GM19193 (cell line): ENCODE measurements around the gene CALR3.

Experiments
- POLR2A ChIP-seq: IDR thresholded peaks from 4 replicates; pipeline ENCODE4 v1.6.1; 2011; ENCODE audit not compliant: insufficient read depth, insufficient read length; ENCODE audit errors: extremely low read depth

Gene CALR3

GRCh38 chr19:16495982-16496612 is at the start of gene CALR3, which contains the start of gene C19orf44:
Gene CALR3, minus strand, starts transcription at chr19:16496167. Its CDS starts 38 bp downstream, at chr19:16496129.
Gene C19orf44, plus strand, starts transcription at chr19:16496394. Its CDS starts 4,399 bp downstream, at chr19:16500793.
- TF ChIP-seq POLR2A, result peak; percentile 85

DNA sequence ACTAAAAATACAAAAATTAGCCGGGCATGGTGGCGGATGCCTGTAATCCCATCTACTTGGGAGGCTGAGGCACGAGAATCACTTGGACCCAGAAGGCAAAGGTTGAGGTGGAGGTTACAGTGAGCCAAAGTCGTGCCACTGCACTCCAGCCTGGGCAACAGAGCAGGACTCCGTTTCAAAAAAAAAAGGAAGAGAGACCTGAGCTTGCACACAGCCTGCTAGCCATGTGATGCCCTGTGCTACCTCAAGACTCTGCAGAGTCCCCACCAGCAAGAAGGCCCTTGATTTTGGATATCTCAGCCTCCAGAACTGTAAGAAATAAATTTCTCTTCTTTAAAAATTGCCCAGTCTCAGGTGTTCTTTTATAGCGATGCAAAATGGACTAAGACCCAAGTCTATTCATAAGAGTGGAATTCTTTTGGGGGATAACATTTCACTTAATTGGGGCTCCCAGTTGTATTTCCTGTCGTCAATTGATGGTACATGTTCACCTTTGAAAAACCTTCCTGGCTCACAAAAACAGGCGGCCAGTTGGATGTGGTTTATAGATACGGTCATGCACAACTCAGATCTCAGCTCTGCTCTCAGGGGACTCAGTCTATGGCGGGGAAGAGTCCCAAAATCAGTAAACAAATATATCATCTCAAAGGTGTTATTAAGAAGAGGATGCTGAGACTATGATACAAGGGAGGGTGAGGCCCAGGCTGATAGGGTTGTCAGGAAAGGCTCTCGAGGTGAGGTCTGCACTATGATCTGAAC is 48.7 kb upstream of the CALR3 start:
- TF ChIP-seq POLR2A, result no peak

DNA sequence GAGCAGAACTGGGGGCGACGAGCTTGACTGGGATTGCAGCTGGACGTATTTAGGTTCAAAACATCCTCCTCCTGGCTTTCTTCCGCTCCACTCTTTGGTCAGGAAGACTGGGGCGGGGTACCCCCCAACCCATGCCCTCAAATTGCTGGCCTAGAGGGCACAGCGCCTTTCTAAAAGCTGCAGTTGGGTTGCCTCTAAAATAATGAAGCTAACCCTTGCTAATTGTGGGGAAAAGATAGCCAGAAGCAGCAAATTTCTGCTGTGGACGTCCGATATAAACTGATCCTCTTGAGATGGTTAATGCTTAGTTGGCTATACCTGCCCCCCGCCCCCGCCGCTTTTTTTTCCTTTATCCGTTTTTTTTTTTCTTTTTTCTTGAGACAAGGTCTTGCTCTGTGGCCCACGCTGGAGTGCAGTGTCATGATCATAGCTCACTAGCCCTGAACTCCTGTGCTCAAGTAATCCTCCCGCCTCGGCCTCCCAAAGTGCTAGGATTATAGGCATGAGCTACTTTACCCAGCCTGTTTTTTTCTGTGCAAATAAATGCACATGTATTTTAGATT is 47.0 kb upstream of the CALR3 start:
- no peak for TF ChIP-seq POLR2A

DNA sequence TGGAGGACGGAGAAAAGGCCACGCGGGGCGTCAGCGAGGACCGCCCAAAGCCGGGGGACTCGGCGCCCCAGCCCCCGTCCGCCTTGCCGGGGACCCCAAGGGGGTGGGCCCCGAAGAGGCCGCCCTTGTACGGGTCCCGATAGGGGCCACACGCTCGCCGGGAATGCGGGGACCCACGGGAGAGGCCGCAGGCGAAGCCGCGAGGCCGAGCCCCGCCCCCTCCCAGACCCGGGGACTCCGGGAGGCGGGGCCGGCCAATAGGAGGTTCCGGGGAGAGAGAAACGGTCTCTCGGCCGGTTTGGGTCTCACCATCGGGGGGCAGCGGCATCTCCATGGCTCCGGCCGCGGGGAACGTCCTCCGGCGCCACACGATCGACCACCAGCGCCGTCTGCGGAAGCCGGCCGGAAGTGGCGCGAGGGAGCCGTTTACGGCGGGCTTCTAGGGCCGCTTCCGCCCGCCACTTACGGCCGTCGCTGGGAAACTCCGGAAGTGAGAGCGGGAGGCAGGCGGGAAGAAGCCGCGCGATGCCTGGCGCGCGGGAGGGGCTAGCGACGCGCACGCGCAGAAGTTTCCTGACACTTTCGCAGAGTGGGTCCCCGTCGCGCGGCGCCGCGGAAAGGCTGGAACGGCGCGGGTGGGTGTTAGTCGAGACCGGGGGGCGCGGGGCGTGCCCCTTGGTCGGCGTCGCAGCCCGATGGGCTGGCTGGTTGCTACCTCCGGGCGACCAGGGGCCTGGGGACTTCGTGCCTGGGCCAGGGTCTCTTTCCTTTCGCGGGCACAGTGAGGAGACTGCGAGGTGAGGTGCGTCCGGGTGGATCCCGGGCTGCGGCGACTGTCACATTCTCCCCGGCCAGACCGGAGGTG is 46.3 kb upstream of the CALR3 start, which contains the start of gene CHERP:
Gene CHERP, minus strand, starts transcription at position 393 of the 865 bp plus-strand sequence. Its CDS starts 59 bp downstream, at position 334.
- peak; percentile 91 for TF ChIP-seq POLR2A

DNA sequence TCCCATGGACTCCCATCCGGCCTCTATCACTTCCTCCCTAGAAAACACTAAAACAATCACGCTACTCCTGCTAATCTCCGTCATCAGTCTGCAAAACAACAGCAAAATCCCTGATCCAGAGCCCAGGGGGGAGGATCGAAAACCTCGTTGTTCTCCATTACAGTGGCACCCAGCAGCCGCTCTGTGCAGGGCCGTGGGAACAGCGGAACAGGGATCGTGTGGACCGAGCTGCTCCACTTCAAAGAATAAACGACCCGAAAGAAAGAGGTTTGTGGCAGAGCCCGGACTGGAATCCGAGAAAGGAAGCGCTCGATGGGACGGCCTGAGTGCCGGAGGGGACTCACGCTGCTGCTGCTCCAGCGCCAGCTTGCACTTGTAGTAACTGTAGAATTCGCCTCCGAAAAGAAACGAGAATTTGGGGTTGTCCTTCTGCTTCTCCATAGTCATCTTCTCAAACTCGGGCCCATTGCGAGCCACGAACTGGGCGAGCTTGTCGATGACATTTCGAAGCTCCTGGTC is 45.6 kb upstream of the CALR3 start:
- no peak for TF ChIP-seq POLR2A

DNA sequence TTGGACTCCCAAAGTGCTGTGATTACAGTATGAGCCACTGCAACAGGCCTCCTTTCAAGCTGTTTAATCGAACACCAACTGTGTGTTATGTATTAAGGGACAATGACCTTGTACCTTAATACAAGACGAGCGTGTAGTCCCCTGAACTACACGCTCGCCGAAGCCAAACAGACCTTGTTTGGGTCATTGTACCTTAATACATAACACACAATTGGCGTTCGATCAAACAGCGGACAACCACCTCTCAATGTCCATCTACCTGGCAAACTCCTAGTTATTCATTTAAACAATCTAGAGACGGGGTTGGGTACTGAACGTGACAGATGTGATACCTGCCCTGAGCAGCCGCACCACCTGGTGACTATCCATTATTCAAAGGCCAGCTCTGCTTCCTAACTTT is 45.0 kb upstream of the CALR3 start:
- no peak for TF ChIP-seq POLR2A

DNA sequence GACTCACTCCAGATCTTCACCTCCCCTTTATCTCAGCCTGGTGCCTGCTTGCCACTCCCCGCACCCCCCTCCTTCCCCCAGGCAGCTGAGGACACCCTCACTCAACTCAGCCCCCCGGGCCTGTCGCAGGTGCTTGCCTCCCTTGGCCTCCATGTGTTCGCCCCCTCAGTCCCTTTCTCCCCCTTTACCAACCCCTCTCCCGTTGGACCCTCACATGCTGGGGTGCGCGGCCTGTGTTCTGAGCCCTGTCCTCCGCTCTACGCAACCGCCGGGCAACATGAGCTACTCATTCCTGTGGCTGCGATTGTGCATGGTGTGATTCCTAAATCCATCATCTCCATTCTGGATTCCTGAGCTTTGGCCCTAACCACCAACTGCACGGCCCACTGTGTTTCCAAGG is 41.1 kb upstream of the CALR3 start:
- TF ChIP-seq POLR2A, result no peak

GRCh38 chr19:16536130-16536529 is 40.2 kb upstream of the CALR3 start:
- TF ChIP-seq POLR2A, result no peak

DNA sequence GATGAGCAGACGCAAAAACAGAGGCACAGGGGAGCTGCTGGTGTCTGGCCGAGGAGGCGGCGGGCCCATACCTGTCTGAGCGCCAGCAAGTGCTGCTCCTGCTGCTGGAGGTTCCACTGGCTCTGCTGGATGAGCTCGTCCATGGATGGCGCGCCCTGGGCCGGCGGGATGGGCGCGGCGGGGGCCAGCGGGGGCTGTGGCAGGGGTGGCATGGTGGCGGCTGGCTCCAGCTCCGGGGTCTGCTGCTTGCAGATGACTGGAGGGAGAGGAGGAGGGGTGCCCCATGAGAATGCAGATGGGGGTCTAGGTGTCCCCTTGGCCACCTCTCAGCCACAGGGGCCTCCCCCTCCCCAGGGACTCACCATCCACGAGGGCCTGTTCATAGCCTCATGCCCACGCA is 39.4 kb upstream of the CALR3 start:
- TF ChIP-seq POLR2A, result no peak

DNA sequence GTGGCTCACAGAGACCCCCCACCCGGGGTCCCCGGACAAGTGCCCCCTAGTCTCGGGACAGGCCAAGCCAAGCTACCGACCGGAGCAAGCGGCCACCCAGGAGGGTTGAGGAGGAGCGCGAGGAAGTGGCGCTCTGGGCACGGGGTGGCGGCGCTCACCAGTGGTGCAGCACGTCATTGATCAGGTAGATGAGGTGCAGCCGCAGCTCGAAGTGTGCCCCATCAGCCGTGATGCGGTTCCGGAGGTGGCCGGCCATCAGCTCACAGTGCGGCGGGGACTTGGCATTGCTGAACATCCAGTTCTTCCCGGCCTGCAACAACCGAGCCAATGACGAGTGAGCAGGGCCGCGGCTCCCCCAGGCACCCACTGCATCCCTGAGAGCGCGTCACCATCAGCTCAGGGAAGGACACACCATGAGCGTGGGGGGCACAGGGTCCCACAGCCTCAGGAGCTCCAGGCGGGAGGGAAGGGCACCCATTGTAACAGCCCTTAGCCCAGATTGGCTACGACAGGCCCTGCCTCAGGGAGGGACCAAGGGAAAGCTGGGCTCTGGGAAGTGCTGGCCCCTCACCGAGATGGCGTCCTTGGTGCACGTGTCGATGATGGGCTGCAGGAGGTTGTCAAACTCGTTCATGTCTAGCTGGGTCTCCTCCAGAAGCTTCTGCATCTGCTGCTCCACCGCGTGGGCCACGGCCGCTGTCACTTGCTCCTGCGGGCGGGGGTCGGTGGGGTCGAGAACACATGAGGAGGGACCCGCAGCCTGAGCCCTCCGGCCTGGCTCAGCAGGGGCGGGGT is 36.7 kb upstream of the CALR3 start:
- TF ChIP-seq POLR2A, result no peak

DNA sequence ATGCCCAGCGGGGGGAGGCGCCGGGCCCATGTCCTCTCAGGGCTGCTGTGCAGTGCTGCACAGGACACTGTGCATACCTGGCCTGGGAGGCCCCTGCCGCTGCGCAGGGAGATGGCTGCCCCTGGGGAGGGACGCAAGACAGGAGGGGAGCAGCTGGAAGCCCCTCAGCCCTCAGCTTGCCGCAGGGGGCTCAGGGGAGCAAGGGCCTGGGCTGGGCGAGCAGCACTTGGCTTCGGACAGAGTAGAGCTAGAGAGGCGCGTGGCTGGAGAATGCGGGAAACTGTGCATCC is 35.4 kb upstream of the CALR3 start:
- peak; percentile 8 for TF ChIP-seq POLR2A

- TF ChIP-seq POLR2A, result peak; percentile 3
Observed at GRCh38 chr19:16530540-16531379, 34.8 kb upstream of the CALR3 start.

DNA sequence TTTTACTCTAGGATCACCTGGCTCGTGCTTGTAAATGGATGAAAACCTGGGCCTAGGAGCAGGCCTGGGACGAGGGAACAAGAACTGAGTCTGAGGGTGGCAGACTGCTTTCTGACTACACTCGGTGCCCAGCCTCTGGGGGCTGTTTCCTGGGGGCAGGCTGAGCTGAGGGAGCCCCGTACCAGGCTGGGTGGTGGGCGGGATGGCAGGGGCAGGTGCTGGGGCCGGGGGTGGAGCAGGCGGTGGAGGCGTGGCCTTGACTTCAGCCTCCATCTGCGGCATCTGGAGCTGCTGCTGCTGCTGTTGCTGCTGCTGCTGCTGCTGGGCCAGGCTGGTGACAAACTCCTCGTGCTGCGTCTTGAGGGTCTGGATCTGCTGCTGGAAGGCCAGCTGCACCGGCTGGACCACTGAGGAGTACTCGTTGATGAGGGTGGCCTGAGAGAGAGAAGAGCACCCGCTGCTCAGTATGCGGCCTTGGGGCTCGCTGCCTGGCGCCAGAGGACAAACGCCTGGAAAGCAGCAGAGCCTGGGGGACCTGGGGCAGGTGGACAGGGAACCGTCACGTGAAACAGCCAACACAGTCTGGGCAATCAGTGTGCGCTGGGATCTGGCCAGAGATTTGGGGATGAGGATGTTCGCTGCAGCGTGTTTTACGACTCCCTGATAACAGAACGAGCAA is 33.6 kb upstream of the CALR3 start:
- no peak for TF ChIP-seq POLR2A

DNA sequence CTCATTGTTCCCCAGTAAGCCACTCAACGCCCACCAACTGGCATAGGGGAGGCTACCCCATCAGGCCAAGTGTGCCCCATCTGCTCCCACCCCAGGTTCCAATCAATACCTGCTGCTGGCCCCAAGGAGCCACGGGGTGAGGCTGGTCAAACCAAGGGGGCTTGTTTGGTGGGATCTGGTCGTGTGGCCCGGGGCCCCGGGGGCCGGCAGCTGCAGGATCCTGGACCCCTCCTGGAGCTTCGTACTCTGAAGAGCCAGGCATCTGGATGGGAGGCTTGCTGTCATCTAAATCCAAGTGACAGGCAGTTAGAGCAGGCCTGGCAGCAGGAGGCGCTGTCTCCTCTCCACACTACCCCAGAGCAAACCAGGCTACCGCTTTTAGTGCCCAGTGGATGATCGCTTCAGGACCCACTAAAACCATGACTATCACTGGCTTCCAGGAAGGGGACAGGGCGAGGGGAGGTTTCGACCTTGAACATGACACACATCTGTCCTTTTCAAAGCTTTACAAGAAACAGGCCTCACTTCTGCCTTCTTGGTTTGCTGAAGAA is 32.1 kb upstream of the CALR3 start:
- no peak for TF ChIP-seq POLR2A
